Tibial nerve (tissue), 4 donors: ENCODE data around the gene PCDH8.

Source experiments
- EP300 ChIP-seq, 2 donors: sonication (generic); formaldehyde crosslinking; IDR thresholded peaks; one replicate each; pipeline ENCODE4 v1.6.1; 2017; ENCODE audit warnings: antibody characterized with exemption in 2 of 2, mild to moderate bottlenecking in 1 of 2
- POLR2A ChIP-seq, 2 donors: fragments of 450-650 bp; IDR thresholded peaks; one replicate each; pipeline ENCODE4 v1.6.1; 2017; ENCODE audit warnings: antibody characterized with exemption in 2 of 2, mild to moderate bottlenecking in 2 of 2, moderate library complexity in 2 of 2
- TF ChIP-seq, protein P1 (sequence below), 5 experiments: fragments of 200-600 bp in 3 of 5; fragments of 450-650 bp in 2 of 5; sonication (generic) in 3 of 5; IDR thresholded peaks; one replicate each; pipeline ENCODE4 v1.5.1; 2016 to 2019; ENCODE audit warnings: antibody characterized with exemption in 5 of 5, mild to moderate bottlenecking in 3 of 5, moderate library complexity in 2 of 5

DNA sequence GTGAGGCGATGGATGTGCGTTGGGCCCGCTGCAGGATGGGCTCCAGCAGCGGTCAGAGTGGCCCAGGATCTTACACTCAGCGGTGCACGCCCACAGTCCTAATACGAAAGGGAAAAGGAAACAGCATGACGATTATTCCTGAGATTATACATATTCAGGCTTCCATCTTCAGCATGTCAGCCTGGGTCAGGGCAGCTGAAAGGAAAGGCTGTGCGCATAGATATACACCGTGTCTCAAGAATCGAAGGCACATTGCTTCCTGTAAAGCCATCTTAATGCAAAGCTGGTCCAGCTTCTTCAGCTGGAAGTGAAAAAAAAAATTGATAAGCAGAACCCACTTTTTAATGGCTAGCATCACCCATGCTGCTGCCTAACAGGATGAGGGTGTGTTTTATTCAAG is 3.6 kb downstream of the PCDH8 start:
- TF ChIP-seq POLR2A (IDR thresholded peaks at IDR 0.05) (no peak), EP300 (IDR thresholded peaks at IDR 0.05) (no peak)
- TF ChIP-seq, protein P1, sequence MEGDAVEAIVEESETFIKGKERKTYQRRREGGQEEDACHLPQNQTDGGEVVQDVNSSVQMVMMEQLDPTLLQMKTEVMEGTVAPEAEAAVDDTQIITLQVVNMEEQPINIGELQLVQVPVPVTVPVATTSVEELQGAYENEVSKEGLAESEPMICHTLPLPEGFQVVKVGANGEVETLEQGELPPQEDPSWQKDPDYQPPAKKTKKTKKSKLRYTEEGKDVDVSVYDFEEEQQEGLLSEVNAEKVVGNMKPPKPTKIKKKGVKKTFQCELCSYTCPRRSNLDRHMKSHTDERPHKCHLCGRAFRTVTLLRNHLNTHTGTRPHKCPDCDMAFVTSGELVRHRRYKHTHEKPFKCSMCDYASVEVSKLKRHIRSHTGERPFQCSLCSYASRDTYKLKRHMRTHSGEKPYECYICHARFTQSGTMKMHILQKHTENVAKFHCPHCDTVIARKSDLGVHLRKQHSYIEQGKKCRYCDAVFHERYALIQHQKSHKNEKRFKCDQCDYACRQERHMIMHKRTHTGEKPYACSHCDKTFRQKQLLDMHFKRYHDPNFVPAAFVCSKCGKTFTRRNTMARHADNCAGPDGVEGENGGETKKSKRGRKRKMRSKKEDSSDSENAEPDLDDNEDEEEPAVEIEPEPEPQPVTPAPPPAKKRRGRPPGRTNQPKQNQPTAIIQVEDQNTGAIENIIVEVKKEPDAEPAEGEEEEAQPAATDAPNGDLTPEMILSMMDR (IDR thresholded peaks at IDR 0.05): no peak
